Vagina (tissue), 2 donors: ENCODE results near the gene LPIN3. TPM values are rescaled to one million over a fixed set of nuclear protein-coding genes. Genes with fewer than 3 reads are reported as not detected.

Experiments used
- DNase-seq, 2 donors: peaks; one replicate each; pipeline ENCODE4 v3.0.0-alpha.2; 2017; ENCODE audit errors: extremely low spot score in 2 of 2
- H3K27ac ChIP-seq: fragments of 200-600 bp; sonication (generic); one replicate; pipeline ENCODE4 v1.5.1; 2019
- H3K27me3 ChIP-seq: fragments of 200-600 bp; sonication (generic); one replicate; pipeline ENCODE4 v1.5.1; 2019
- H3K36me3 ChIP-seq, 2 donors: fragments of 200-600 bp; sonication (generic); one replicate each; pipeline ENCODE4 v1.5.1; 2017 to 2019
- H3K4me1 ChIP-seq: fragments of 200-600 bp; sonication (generic); one replicate; pipeline ENCODE4 v1.5.1; 2019
- H3K4me3 ChIP-seq, 2 donors: fragments of 200-600 bp; sonication (generic); 1 replicate in 1 of 2; 2 replicates in 1 of 2; pipeline ENCODE4 v1.5.1; 2016 to 2019
- H3K9me3 ChIP-seq: fragments of 200-600 bp; sonication (generic); one replicate; pipeline ENCODE4 v1.5.1; 2019
- POLR2A ChIP-seq, 2 donors: fragments of 450-650 bp; IDR thresholded peaks; one replicate each; pipeline ENCODE4 v1.6.1; 2017; ENCODE audit warnings: antibody characterized with exemption in 2 of 2, mild to moderate bottlenecking in 2 of 2, moderate library complexity in 2 of 2
- POLR2AphosphoS5 ChIP-seq, 2 donors: sonication (generic); formaldehyde crosslinking; IDR thresholded peaks; one replicate each; pipeline ENCODE4 v1.9.0; 2017; ENCODE audit warnings: antibody characterized with exemption in 2 of 2, mild to moderate bottlenecking in 2 of 2, low read depth in 1 of 2; ENCODE audit not compliant: insufficient read depth in 1 of 2
- intact Hi-C: fragments of 100-400 bp; cut with DNase I; formaldehyde crosslinking; loops from one replicate; pipeline ENCODE4 v1.15.1; 2023
- total RNA-seq: library from RNA; depleted of rRNA; stranded (reverse); fragments of >200 nt; gene quantifications from one replicate; pipeline ENCODE4 v1.2.3, GENCODE V29; 2016
- TF ChIP-seq, protein P1 (sequence below), 3 experiments: fragments of 450-650 bp in 2 of 3; fragments of 200-600 bp in 1 of 3; sonication (generic) in 1 of 3; IDR thresholded peaks; one replicate each; pipeline ENCODE4 v1.5.1; 2017 to 2019; ENCODE audit warnings: antibody characterized with exemption in 3 of 3, mild to moderate bottlenecking in 2 of 3, moderate library complexity in 2 of 3

The LPIN3 gene
- total RNA-seq, 1 donor from 2014 or later = 82.3 TPM

- no peaks in the 10 kb centered on the region for H3K9me3 ChIP-seq
- H3K27me3 ChIP-seq = no peaks in the 10 kb centered on the region
- DNase-seq = no peak
- H3K4me3 ChIP-seq = no peak overlapping the region
- intact Hi-C loops = loop anchor here (10.0 kb wide), 1 partner anchor 347 kb away; no protein-coding TSS in a partner anchor
- TF ChIP-seq, protein P1, sequence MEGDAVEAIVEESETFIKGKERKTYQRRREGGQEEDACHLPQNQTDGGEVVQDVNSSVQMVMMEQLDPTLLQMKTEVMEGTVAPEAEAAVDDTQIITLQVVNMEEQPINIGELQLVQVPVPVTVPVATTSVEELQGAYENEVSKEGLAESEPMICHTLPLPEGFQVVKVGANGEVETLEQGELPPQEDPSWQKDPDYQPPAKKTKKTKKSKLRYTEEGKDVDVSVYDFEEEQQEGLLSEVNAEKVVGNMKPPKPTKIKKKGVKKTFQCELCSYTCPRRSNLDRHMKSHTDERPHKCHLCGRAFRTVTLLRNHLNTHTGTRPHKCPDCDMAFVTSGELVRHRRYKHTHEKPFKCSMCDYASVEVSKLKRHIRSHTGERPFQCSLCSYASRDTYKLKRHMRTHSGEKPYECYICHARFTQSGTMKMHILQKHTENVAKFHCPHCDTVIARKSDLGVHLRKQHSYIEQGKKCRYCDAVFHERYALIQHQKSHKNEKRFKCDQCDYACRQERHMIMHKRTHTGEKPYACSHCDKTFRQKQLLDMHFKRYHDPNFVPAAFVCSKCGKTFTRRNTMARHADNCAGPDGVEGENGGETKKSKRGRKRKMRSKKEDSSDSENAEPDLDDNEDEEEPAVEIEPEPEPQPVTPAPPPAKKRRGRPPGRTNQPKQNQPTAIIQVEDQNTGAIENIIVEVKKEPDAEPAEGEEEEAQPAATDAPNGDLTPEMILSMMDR (IDR thresholded peaks at IDR 0.05) = no peak
- peaks cover 15% of the 10 kb centered on the region for H3K4me1 ChIP-seq
- H3K36me3 ChIP-seq = no peaks in the 10 kb centered on the region
- H3K27ac ChIP-seq = no peak overlapping the region
Observed at GRCh38 chr20:41331731-41332130, 8.9 kb upstream of the LPIN3 start.

GRCh38 chr20:41334036-41334435 is 6.6 kb upstream of the LPIN3 start:
- no peaks in the 10 kb centered on the region for H3K27me3 ChIP-seq
- no peaks in the 10 kb centered on the region for H3K9me3 ChIP-seq
- TF ChIP-seq, protein P1 (IDR thresholded peaks at IDR 0.05) = no peak
- no peak for TF ChIP-seq POLR2AphosphoS5 (IDR thresholded peaks at IDR 0.05; ENCODE audit: insufficient read depth in 1 of 2, low read depth in 1 of 2)
- TF ChIP-seq POLR2A (IDR thresholded peaks at IDR 0.05) = no peak
- H3K4me3 ChIP-seq = no peak overlapping the region
- intact Hi-C loops = loop anchor here (10.0 kb wide), 1 partner anchor 349 kb away; no protein-coding TSS in a partner anchor
- H3K4me1 ChIP-seq = peaks cover 9% of the 10 kb centered on the region
- no peaks in the 10 kb centered on the region for H3K36me3 ChIP-seq
- H3K27ac ChIP-seq = no peak overlapping the region
- DNase-seq = no peak

GRCh38 chr20:41334443-41335421 is 5.9 kb upstream of the LPIN3 start:
- TF ChIP-seq POLR2A (IDR thresholded peaks at IDR 0.05) (no peak), POLR2AphosphoS5 (IDR thresholded peaks at IDR 0.05; ENCODE audit: insufficient read depth in 1 of 2, low read depth in 1 of 2) (peak in 1 of 2 donors; percentile 38)
- H3K4me3 ChIP-seq = no peak overlapping the region
- peak overlapping the region; percentile 8 for H3K27ac ChIP-seq
- no peaks in the 10 kb centered on the region for H3K27me3 ChIP-seq
- DNase-seq = no peak
- peaks cover 10% of the 10 kb centered on the region for H3K4me1 ChIP-seq
- H3K9me3 ChIP-seq = no peaks in the 10 kb centered on the region
- intact Hi-C loops = loop anchor here (5.0 to 10.0 kb wide), 3 partner anchors 87 to 350 kb away; no protein-coding TSS in a partner anchor
- no peaks in the 10 kb centered on the region for H3K36me3 ChIP-seq

DNA sequence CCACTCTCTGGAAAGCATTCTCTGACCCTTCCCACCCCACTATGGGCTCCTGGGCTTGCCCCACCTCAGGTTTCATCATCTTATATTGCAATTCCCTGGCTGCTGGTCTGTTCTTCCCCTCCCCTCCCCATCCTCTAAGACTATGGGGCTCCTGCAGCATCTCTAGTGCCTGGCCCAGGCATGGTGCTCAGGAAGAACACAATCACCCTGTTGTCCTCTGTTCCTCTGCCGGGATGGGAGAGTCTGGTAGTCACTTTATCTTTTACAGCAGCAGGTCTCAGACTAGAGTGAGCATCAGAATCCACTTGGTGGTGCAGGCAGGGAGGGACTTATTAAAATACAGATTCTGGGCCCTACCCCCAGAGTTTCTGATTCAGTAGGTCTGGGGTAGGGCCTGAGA is 5.0 kb upstream of the LPIN3 start:
- no peak overlapping the region for H3K4me3 ChIP-seq
- no peaks in the 10 kb centered on the region for H3K27me3 ChIP-seq
- no peaks in the 10 kb centered on the region for H3K9me3 ChIP-seq
- H3K27ac ChIP-seq = peak overlapping the region; percentile 8
- no peak for TF ChIP-seq POLR2AphosphoS5 (IDR thresholded peaks at IDR 0.05; ENCODE audit: insufficient read depth in 1 of 2, low read depth in 1 of 2)
- no peak for TF ChIP-seq POLR2A (IDR thresholded peaks at IDR 0.05)
- TF ChIP-seq, protein P1 (IDR thresholded peaks at IDR 0.05) = no peak
- intact Hi-C loops = loop anchor here (5.0 to 10.0 kb wide), 3 partner anchors 88 to 351 kb away; no protein-coding TSS in a partner anchor
- DNase-seq = no peak
- H3K4me1 ChIP-seq = peaks cover 14% of the 10 kb centered on the region
- H3K36me3 ChIP-seq = no peaks in the 10 kb centered on the region

- no peaks in the 10 kb centered on the region for H3K36me3 ChIP-seq
- TF ChIP-seq POLR2AphosphoS5 (IDR thresholded peaks at IDR 0.05; ENCODE audit: insufficient read depth in 1 of 2, low read depth in 1 of 2) (no peak), POLR2A (IDR thresholded peaks at IDR 0.05) (no peak)
- TF ChIP-seq, protein P1 (IDR thresholded peaks at IDR 0.05) = no peak
- peaks cover 26% of the 10 kb centered on the region for H3K4me1 ChIP-seq
- intact Hi-C loops = loop anchor here (5.0 to 10.0 kb wide), 3 partner anchors 90 to 352 kb away; no protein-coding TSS in a partner anchor
- H3K9me3 ChIP-seq = no peaks in the 10 kb centered on the region
- H3K27me3 ChIP-seq = no peaks in the 10 kb centered on the region
- no peak overlapping the region for H3K4me3 ChIP-seq
- no peak for DNase-seq
- H3K27ac ChIP-seq = no peak overlapping the region
Observed at GRCh38 chr20:41336711-41337492, 3.7 kb upstream of the LPIN3 start.
